GM21619 (cell line): Measurements from ENCODE around the gene RAD23B.

Experiments used
- ATAC-seq: cut with Tn5 transposase; IDR thresholded peaks from one replicate; pipeline ENCODE4 v1.9.1; 2021; ENCODE audit not compliant: unreplicated experiment

RAD23B gene

GRCh38 chr9:107268560-107268959, 14.5 kb upstream of the RAD23B start:
- no peak for ATAC-seq

- ATAC-seq, result no peak
Observed at GRCh38 chr9:107269254-107269653, 13.8 kb upstream of the RAD23B start.

- no peak for ATAC-seq
Observed at GRCh38 chr9:107269681-107270080, 13.4 kb upstream of the RAD23B start.

DNA sequence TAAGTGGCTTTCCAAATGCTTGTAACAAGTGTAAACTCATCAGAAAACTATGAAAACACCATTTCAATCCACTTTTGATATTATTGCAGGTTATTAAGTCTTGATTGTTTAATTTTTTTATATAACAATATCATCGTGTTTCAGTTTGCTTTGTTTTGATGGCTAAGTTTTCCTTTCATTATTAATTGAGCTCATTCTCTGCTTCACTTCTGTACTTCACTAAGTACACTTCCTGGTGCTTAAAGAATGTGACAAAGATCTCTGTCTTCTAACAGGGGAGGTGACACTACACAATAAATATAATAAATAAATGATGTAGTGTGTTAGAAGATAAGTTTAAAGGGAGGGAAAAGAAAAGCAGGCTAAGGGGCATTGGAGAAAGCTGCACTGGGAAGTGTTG, 13.0 kb upstream of the RAD23B start:
- no peak for ATAC-seq

GRCh38 chr9:107270580-107270979, 12.5 kb upstream of the RAD23B start:
- no peak for ATAC-seq

GRCh38 chr9:107273634-107274033, 9.4 kb upstream of the RAD23B start:
- peak; percentile 7 for ATAC-seq

DNA sequence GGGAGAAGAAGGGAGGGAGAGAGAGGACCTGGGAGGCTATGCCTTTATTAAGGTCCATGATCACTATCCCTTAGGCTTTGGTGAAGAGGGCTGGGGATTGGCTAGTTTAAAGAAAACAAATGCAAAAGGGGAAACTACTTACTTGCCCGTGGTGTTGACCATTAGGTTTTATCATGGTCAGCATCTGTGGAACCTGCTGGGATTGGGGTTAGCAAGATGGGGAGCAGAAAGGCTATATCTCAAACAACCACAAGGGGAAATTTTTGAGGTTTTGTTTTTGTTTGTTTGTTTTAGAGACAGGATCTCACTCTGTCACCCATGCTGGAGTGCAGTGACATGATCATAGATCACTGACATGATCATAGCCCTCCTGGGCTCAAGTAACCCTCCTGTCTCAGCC, 9.0 kb upstream of the RAD23B start:
- ATAC-seq, result peak; percentile 73

DNA sequence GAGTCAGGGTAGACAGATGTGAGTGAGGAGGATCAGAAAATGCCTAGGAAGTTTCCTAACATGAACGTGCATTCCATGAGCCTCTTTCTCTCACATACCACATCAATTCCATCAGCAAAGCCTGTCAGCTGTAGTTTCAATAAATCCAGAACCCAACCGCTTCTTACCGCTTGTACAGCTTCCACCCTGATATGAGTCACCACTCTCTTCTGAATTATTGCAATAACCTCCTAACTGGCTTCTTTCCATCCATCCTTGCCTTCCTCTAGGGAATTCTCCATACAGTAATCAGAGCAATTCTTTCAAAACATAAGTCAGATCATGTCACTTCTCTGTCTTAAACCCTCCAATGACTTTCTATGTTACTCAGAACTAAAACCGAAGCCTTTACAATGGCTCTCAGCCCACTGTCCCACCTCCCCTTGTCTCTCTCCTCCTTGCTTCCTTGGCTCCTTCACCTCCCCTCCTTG, 8.1 kb upstream of the RAD23B start:
- ATAC-seq, result no peak

- ATAC-seq, result no peak
Observed at GRCh38 chr9:107275530-107275929, 7.5 kb upstream of the RAD23B start.

GRCh38 chr9:107276966-107277710, 5.9 kb upstream of the RAD23B start:
- ATAC-seq, result no peak

DNA sequence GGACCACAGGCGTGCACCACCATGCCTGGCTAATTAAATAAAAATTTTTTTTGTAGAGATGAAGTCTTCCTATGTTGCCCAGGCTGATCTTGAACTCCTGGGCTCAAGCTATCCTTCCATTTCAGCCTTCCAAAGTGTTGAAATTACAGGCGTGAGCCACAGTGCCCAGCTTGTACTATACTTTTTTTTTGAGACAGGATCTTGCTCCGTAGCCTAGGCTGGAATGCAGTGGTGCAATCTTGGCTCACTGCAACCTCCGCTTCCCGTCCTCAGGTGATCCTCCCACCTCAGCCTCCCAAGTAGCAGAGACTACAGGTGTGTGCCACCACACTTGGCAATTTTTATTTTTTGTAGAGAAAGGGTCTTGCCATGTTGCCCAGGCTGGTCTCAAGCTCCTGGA, 5.3 kb upstream of the RAD23B start:
- no peak for ATAC-seq

GRCh38 chr9:107279086-107279485, 4.0 kb upstream of the RAD23B start:
- no peak for ATAC-seq

DNA sequence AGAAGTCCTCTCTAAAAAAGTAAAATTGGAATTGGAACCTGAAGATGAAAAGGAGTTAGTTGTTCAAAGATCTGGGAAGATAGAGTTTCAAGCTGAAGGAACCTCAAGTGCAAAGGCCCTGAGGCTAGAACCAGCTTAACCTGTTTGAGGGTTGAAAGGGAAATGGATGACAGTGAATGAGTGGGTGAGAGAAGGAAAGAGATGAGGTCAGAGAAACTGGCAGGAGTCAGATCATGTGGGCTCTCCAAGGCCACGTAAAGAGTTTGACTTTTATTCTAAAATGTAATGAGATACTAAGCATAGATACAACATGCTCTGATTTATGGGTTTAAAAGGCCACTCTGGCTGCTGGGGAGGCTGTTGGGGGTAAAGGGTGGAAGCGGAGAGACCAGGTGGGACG, 2.5 kb upstream of the RAD23B start:
- ATAC-seq, result no peak

GRCh38 chr9:107281184-107281583, 1.9 kb upstream of the RAD23B start:
- ATAC-seq, result no peak

DNA sequence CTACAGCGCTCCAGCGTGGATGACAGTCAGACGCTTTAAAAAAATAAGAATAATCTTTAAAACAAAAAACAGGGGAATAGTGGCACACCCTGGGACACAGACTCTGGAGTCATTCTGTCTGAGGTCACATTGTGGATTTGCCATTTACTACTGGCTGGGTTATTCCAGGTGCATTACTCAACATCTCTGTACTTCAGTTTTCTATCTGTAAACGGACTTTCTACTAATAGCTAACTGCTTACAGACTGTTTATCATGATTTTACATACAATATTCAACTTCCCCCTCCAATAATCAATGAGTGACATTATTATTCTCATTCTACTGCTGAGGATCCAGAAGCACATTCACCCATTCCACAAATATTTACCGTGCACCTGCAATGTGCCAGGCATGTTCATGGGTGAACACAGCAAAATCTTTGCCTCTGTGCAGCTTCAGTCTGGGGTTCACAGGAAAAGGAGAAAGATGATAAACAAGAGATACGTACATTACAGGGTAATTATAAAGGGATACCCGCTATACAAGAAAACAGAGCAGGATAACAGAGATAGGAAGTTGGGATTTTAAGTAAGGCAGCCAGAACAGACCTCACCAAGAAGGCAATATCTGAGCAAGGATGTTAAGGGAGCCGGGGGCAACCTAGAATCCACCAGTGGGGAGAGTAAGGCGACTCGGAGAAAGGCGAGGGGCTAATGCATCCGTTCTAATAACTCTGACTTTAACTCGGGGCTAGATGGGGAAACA, 984 bp upstream of the RAD23B start:
- peak; percentile 0 for ATAC-seq

- ATAC-seq, result peak; percentile 42
Observed at GRCh38 chr9:107283623-107284616, 841 bp downstream of the RAD23B start.

DNA sequence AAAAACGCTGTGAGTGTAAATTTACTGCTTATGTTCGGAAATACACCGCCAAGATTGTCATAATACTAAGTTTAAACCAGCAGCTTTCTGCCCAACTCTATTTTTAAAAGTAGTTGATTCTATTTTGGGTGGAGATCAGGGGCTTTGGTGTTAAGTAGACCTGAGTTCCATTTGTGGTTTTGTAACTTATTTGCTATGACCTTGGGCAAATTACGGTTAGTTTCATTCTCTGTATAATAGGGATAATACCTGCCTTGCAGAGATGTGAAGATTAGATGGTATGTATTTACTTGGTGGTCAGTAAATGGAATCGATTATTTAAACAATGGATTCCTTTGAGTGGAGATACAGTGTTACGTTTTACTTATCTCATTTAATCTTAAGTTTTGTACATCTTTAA, 1.6 kb downstream of the RAD23B start:
- no peak for ATAC-seq

GRCh38 chr9:107285286-107285685, 2.2 kb downstream of the RAD23B start:
- ATAC-seq, result no peak

DNA sequence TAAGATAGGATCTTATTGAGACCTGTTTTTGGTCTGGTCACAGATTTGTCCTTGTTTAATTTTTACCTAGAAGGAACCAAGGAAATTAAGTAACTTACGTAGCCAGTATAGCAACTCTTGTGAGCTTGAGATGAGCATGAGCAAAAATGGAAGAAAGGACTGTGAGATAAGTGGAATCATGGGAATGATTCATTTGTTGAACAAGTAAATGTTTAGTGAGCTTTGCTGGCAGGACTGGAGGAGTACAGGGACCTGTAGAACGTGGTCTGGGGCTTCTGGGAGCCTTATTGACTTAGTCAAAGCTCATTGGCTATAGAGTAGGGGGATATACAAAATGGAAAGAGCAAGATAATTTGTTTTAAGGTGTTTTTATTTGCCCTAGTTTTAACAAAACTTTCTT, 3.0 kb downstream of the RAD23B start:
- ATAC-seq, result no peak

DNA sequence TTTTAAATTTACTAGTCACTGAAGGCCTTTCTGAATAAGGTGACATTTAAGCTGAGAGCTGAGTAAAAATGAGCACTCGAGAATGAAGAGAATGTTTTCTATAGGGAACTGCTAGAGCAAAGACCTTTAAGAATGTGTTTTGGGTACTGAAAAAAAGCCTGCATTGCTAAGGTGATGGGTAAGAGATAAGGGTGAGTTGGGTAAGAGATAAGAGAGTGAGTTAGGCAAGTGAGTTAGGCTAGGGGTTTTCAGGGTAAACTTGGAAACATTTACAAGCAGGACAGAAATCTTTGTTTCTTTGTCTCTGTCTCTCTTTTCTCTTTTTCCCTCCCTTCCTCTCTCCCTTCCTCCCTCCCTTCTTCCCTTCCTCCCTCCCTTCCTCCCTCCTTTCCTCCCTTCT, 5.6 kb downstream of the RAD23B start:
- no peak for ATAC-seq

GRCh38 chr9:107290619-107291018, 7.5 kb downstream of the RAD23B start:
- ATAC-seq, result no peak
